Umbilical cord (tissue), 2 donors: ENCODE measurements around the gene ALDH1A1. TPM values are rescaled to one million over a fixed set of nuclear protein-coding genes. Genes with fewer than 3 reads are reported as not detected.
A peak's percentile ranks its signal among the peaks of the same experiment; 100 is the strongest.

Experiments used
- DNase-seq: peaks from one replicate; pipeline ENCODE4 v3.0.0-alpha.2; 2015; ENCODE audit warnings: low spot score
- total RNA-seq: library from RNA; depleted of rRNA; stranded (reverse); fragments of >200 nt; gene quantifications from one replicate; pipeline ENCODE4 v1.2.3, GENCODE V29; 2014; ENCODE audit warnings: low replicate concordance; ENCODE audit not compliant: insufficient read depth

ALDH1A1 gene
- total RNA-seq, 1 donor from 2014 or later, result 154 TPM

DNA sequence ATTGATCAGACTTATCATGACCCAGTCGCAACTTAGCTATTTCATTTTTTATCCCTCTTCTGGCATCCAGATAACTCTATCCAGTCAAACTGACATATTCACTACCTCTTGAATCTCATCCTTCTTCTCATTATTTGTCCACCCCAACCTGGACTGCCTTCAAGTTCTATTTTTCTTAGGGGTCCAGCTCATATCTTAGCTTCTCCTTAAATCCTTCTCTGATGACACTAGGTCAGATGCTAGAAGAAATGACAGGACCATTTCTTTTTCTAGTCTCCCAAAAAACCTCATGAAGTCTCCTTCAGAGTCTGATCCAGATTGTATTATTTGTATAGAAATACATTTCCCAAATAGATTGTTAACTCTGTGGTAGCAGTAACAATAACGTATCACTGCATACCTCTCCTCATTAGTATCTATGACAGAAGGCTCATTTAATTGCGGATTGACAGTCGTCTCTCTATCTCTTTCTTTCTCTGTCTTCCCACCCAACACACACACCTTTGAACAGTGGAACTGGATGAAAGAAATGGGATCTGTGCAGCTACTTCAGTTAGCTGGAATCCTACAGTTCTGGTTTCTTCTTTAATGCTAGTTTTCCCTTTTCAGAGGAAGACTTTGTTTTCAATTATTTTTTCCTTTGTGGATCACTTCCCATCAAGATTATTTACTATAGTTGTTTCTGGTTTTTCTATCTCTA, 33.5 kb downstream of the ALDH1A1 start:
- no peak for DNase-seq

DNA sequence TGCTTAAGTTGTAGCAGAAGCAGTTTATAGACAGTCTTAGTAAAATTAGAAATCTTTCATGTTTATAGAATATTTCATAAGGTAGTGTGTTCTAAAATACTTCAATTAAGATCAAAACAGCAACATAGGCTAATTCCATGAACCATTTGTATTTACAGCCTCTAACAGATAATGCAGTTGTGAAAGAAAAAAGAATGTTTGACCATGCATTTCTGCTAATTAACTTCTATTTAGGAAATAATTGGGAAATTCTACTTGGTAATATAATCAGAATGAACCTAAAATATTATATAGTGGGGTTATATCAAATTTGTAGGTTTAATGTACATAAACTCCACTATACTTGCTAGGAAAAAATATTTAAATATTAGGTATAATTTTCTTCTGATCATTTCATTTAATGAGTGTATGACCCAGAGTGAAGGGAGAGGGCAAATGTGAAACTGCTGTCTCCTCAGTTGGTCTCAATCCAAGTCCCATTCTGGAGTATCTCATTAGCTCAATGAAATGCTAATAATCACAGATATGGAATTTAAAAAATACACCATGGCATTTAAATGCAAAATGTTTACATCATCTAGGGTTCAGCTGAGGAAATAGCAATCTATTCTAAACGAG, 34.9 kb downstream of the ALDH1A1 start:
- DNase-seq, result no peak

DNA sequence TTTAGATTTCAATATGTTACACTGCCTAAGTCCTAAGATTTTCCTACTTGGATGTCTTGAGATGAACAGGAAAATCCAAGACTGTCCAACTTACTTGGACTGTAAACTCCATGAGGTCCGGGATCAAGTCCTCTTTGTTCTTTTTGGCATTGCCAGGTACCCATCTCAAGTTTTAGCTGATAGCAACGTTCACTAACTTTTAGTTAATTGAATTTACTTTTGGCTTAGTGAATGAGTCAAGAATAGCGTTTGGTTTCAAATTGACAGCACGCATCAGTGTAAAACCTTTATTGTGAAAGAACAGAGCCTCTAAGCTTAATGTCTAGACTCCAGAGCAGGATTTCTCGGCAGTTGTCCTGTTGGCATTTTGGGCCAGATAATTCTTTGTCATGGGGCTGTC, 37.2 kb downstream of the ALDH1A1 start:
- DNase-seq, result no peak

DNA sequence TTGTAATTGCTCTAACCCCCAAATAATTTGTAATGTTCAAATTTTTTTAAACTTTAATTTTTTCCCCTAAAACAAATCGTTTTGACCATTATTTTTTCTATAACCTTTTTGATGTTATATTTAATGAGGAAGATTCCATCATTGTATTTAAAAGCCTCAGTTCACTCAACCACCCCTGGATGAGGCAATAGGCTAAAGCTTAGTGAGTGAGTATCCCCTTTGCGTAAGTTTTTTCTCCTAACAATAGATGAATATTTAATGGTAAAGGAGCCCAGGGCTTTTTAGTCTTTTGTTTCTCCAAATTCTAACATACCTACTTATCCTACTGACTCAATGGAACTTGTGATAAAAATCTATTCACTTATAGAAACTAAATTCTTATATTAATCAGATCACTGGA, 38.1 kb downstream of the ALDH1A1 start:
- DNase-seq, result no peak

DNA sequence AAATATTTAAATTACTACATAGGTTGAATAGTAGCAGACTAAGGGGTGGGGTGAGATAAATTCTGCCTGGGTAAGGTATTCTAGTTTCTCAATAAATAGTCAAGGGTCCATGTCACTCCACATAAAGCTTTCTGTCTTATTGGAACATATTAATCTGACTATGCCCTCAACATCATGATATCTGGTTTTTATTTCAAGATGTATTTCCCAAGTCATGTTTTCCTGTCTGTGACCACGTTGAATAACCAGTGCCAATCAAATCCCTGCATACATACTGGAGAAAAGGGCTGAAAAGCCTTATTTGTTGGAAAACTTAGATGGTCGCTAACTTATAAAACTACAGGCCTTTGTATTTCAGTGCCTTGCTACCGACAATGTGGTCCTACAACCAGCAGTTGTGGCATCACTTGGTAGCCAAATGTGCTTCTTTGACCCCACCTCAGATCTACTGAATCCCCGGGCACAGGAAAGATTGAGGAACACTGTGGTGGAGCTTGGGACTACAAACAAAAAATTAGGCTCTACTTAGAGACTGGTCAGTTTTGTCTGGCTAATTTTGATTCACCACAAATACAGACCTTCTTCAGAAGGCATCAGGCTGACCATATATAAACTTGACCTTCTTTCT, 39.4 kb downstream of the ALDH1A1 start:
- no peak for DNase-seq

DNA sequence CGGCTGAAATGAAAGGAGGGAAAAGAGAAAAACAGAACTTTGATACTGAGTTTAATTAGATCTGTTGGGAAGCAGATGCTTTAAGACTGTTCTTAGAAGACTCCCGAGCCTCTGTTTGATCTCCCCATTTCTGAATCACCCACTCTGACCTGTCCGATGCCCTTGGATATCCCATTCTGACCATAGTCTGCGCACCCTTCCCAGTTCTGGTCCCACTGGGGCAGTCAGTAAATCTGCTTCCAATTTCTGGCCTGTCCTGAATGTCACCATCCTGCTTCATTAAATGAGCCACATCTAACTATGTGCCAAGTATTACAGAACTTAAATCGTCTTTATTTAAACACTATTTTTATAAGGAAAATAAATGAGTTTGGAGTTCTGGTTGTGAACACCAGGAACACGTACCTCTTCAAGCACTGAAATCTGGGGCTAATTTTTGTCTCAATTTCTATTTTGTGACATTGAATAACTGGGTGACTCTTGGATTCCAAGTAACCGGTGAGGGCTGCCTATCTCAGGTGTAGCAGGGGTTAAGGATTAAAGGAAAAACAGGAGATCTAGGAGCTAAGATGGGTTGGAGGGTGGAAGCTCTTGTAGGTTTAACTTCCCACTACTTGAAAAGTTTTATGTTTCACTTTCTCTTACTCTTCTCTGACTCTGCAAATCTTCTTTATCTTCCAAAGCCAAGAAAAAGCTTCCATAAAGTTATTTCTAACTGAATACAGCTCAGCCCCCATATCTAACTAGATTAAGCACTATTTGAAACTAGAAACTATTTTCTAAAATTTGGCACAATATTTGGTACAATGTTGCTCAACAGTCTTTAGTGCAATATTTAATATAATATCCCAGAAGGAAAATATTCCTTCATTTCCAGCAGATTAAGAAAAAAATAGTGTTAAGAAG, 40.1 kb downstream of the ALDH1A1 start:
- peak; percentile 87 for DNase-seq

DNA sequence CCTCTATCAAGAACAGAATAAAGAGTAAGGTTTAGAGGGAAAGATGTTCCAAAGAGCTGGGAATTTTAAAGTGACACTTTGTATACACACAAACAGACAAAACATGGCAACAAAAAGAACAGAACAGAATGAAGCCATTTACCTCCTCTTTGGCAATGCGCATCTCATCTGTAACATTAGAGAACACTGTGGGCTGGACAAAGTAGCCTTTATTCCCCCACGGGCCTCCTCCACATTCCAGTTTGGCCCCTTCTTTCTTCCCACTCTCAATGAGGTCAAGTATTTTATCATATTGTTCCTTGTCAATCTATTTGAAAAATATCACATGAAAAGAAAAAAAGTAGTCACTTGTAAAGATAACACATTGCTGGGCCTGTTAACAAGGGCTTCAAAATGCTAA, 41.0 kb downstream of the ALDH1A1 start:
- no peak for DNase-seq

DNA sequence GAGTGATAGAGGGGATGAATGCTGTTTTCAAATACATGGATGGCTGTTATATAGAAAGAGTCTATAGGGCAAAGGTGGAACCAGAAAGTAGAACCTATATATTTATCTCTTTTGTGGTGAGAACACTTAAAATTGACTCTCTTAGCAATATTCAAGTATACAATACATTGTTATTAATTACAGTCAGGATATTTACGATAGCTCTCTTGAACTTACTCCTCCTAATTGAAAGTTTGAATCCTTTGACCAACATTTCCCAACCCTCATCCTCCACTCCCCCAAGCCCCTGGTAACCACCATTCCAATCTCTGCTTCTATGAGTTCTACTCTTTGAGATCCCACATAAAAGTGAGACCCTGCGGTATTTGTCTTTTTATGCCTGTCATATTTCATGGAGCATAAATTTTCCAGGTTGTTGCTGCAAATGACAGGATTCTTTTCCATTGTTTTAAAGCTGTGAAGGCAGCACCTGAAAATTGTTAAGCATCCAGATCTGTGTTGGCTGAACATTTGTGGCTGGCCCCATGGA, 41.5 kb downstream of the ALDH1A1 start:
- no peak for DNase-seq

DNA sequence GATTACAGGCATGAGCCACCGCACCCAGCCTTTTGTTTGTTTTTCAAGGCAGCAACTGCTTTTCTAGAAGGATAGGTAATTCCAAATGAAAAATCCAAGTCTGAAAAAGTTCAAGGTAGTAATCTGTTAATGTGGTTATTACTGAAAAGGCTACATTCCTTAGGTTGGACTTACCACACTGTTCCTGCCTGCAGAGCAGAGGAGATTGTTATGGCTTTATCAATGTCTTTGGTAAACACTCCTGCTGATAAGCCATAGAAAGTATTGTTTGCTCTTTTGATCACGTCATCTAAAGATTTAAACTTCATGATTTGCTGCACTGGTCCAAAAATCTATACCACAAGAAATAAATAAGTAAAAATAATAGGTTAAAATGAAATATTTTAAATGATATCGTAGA, 43.4 kb downstream of the ALDH1A1 start:
- no peak for DNase-seq

DNA sequence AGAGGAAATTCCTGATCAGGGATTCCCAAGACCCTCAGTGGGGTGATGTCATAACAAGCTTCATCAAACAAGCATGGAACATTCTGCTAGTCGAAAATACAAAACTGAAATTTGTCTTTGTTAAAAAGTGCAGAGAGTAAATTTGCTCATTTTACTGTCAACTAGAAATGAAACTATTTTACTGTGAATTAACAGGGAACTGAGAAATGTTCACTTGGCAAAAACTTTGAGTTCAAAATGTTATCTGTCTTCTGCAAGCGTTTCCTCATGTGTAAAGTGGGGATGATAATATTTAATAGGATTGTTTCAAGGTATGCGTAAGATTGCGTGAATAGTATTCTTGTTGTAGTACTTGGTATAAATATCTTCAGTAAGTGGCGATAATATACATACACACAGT, 45.4 kb downstream of the ALDH1A1 start:
- DNase-seq, result no peak

DNA sequence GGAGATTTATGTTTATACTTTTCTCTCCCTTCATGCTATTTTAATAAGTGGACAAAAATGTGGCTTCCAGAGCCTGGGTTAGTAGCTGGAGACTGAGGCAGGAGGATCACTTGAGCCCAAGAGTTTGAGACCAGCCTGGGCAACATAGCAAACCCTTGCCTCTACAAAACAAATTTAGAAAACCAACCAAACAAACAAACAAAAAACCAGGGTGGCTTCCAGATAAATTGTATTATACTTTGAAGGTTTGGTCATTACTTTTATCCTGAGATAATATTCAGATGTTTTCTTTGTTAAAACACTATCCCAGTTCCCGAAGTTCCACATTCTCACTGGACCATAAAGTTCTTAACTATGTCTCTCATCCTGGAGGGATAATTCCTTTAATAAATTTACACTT, 46.0 kb downstream of the ALDH1A1 start:
- DNase-seq, result no peak

DNA sequence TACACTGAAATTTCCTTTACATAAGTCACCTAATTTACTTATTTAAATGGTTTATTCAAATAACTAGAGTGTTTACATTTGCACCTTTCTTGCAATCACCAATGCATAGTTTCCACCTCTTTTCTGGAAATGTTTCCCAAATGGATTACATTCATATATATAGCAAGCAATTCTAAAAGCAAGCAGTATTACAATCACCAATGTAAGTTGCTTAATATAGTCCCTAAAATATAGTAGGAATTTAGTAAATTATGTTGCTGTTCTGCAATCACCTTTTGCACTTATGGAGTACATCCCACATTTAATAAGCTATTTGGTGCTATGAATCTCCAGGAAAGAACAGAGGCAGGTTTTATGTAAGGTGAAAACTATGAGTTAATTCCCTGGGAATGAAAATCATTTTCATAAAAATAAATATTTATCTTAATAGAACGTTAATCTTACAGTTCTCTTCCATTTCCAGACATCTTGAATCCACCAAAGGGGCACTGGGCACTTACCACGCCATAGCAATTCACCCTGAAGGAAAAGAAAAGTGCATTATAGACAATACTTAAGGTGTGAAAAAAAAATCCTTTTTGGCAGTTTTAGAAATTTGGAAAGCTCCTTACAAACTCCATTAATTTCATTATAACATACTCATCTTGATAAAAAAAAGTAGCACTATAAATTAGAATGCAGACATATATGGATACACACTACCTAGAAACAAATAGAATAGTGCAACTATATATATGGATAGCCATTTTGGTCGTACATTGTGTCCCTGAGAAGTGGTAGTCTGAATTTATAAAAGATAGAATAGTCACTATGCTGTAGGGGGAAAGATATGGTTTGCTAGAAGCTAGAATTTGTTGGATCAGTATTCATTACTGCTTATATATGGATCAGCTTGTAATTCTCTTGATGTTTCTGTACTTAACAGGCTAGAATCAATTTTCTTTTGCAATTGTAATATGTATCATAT, 47.1 kb downstream of the ALDH1A1 start:
- DNase-seq, result no peak

DNA sequence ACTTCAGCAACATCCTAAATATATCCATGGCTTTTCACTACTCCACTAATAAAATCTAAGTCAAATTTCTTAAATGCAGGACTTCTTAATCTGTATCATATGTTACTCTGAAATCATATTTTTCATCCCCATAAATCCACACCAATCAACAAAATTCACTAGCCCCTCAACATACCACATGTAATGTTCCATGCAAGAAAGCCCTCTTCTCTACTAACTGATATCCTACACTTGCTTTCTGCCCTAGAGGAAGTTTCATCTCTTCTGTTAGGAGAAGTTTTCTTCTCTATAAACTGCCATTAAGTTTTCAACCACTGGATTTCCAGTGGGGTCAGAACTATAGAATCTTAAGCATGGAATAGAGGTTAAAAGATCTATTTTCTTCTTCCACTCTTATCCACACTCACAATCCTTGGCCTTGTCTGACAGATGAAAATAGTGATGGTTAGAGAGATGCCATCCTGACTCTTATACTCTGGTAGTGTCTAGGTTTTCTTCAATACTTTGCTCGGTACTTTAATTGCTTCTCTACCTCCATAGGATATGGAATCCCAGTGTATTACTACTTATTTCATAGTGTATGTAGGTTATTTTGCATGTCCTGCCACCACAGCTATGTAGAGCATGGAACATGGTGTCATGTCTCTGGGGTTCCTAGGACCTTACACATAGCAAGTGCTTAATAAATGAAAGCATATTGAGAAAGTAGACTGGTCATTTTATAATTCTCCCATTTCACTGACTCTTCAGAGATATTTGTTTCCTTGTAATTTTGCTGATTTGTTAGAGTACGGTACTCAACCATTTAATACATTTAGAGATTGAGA, 48.4 kb downstream of the ALDH1A1 start:
- DNase-seq, result no peak

DNA sequence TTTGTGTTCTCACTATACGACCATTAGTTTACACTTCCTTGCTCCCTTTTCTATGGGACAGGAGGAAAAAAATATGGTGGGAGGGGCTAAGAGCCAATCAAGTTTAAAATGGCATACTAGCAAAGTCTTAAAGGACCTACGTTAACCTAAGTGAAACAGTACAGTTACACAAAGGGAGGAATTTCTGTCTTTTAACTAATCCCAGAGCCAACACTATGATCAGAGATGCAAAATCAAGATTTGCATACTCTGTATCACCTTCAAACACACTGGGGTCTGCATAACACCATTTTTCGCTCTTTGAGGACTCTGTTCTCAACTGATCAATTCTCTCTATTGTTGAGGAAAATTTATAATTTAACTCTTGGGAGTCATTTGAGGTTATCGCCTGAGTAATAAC, 49.8 kb downstream of the ALDH1A1 start:
- DNase-seq, result no peak

DNA sequence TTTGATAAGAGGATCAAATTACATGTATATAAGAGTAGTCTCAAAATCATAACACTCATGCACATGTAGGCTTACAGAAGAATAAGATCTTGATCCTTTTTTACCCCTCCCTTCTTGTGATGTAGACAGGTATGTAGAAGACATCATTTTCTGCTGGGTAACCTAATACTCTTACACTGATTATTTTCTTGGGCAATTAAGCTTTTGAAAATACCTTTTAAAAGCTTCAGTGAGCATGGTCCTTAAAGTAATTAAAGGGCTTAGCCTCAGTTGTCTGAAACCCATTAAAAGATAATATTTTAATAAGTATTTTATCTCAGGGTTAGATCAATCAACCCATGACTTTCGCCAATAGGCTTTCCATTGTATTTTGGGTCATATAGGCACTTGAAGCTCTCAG, 50.6 kb downstream of the ALDH1A1 start:
- DNase-seq, result no peak

DNA sequence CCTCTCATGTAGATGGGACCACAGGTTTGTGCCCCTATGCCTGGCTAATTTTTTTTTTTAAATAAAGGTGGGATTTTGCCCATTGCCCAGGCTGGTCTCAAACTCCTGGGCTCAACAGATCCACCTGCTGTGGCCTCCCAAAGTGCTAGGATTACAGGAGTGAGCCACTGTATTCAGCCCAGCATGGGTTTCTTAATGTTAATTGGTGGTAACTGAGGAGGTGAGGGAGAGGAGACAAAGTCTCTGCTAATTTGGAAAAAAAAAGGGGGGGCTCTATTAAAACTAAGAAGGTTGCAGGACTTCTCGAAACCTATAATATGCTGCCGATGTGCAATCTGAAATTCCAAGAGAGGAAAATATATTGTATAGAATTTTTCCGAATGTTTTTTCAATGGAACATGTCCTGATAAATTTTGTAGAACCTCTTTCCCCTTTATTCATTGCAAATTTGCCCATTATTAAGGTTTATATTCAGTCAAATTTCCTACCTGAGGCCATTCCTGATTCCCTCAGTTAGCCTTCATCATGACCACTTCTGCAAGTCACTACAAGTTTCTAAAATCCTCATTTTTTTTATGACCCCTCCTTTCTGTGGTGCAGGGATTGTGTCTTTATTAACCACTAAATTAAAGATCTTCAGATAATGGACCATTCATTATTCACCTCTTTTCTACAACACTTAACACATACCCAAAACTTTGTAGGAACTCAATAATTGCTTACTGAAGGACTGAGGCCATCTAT, 52.9 kb downstream of the ALDH1A1 start:
- no peak for DNase-seq

DNA sequence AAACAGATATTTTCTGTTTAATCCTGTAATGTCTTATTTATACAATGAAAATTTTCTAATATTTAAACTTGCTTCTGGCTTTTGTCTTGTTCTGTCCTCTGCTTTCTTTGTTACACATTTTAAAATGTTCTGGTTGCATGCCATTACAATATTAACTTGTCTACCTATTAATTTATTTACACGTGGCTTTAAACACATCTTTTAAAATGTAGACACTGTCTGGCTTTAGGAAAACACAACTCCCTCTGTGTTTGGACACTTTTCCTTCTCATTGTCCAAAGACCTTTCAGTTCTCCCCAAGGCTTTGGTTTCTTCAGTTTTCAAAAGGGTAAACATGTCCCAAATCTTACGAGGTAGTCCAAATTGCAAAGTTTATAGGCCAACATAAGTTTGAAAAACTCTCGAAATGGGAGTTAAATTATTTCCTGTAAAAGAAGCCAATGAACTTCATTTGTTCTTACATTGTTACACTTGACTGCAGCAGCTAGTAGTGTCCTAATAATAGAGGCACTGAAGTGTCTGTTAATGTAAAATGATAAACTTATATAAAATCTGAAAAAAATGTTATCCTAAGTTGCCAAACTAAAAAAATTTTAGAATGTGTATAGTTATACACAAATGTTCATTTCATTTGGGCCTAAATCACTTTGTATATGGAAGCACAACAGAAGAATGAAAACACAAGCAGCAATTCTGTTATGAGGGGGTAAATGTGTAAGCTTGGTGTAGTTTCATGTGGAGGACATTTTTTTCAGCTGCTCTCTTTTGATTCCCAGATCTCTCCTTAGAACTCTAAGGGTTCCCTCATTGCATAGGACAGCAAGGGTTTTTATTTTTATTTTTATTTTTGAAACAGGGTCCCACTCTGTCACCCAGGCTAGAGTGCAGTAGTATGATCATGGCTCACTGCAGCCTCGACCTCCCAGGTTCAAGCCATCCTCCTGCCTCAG, 53.8 kb downstream of the ALDH1A1 start:
- DNase-seq, result no peak

DNA sequence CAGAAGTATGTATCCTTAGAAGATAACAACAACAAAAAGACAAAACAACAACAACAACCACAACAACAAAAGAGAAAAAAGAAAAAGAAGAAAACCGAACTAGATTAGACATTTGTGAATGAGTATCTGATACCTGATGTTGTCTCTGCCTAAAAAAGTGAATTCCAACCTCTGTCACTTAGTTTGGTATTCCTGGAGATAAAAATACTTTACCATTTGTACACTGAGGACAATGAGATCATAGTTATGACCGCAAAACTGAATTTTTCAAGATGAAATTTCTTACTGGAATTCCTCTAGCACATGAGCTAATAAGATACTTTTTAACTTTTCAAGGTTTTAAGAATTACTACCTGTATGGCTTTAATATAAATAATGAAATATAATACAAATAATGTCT, 54.5 kb downstream of the ALDH1A1 start:
- no peak for DNase-seq
